ENCODE measurements around the gene UBTF.

DNA sequence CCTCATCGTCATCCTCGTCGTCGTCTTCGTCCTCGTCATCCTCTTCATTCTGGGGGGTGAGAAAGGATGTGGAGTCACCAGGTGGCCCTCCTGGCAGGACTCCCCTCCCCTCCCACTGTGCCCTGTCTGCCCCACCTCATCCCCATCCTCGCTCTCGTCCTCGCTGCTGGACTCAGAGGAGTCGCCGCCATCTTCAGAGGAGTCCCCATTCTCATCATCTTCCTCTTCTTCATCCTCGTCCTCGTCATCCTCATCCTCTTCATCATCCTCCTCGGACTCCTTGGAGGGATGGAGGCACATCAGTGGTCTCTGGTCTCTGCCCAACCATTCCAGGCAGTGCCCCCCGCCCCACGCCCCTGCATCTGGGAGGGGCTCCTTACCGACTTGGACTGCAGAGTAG lies 12.2 kb downstream of the UBTF start:
- TF ChIP-seq, protein P1, sequence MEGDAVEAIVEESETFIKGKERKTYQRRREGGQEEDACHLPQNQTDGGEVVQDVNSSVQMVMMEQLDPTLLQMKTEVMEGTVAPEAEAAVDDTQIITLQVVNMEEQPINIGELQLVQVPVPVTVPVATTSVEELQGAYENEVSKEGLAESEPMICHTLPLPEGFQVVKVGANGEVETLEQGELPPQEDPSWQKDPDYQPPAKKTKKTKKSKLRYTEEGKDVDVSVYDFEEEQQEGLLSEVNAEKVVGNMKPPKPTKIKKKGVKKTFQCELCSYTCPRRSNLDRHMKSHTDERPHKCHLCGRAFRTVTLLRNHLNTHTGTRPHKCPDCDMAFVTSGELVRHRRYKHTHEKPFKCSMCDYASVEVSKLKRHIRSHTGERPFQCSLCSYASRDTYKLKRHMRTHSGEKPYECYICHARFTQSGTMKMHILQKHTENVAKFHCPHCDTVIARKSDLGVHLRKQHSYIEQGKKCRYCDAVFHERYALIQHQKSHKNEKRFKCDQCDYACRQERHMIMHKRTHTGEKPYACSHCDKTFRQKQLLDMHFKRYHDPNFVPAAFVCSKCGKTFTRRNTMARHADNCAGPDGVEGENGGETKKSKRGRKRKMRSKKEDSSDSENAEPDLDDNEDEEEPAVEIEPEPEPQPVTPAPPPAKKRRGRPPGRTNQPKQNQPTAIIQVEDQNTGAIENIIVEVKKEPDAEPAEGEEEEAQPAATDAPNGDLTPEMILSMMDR (IDR thresholded peaks at IDR 0.05; ENCODE audit: low read depth, low read length, poor library complexity, severe bottlenecking), result no peak
- TF ChIP-seq EZH2phosphoT487 (IDR thresholded peaks at IDR 0.05; ENCODE audit: borderline replicate concordance, low read length), result no peak
